Muscle of leg (tissue), 11 donors: ENCODE data around the gene STARD3. TPM values are rescaled to one million over a fixed set of nuclear protein-coding genes. Genes with fewer than 3 reads are reported as not detected.

Source experiments
- DNase-seq: peaks from one replicate; pipeline ENCODE4 v3.0.0; 2013
- H3K27ac ChIP-seq: one replicate; pipeline ENCODE4 v1.5.1; 2013; ENCODE audit warnings: mild to moderate bottlenecking, low read length, control low read depth
- H3K27me3 ChIP-seq: one replicate; pipeline ENCODE4 v1.6.1; 2013; ENCODE audit warnings: low read length; ENCODE audit not compliant: control insufficient read depth, insufficient read depth
- H3K36me3 ChIP-seq: one replicate; pipeline ENCODE4 v1.6.1; 2013; ENCODE audit warnings: low read length; ENCODE audit not compliant: control insufficient read depth, insufficient read depth
- H3K4me1 ChIP-seq: one replicate; pipeline ENCODE4 v1.6.1; 2013; ENCODE audit warnings: low read length; ENCODE audit not compliant: control insufficient read depth, insufficient read depth
- H3K4me3 ChIP-seq: one replicate; pipeline ENCODE4 v1.5.1; 2013; ENCODE audit warnings: low read length, control low read depth
- H3K9me3 ChIP-seq: replicated peaks from 2 replicates; pipeline ENCODE4 v1.6.1; 2013; ENCODE audit warnings: low read depth, low read length; ENCODE audit not compliant: control insufficient read depth
- WGBS: methylation state at CpG from one replicate; pipeline ENCODE4 v1.1.5; 2013; ENCODE audit warnings: missing lambda C conversion rate; ENCODE audit not compliant: insufficient coverage; 5-methylcytosine and 5-hydroxymethylcytosine counted together
- polyA plus RNA-seq, 8 donors: library from polyadenylated mRNA; unstranded; fragments of 120-200 nt; gene quantifications; one replicate each; pipeline versions ENCODE4 v1.2.1 to v1.2.3, GENCODE V29; 2013; ENCODE audit warnings: inconsistent platforms in 1 of 8, low replicate concordance in 1 of 8; ENCODE audit not compliant: insufficient read length in 8 of 8, insufficient read depth in 1 of 8
- total RNA-seq: library from RNA; stranded (reverse); fragments of 120-200 nt; gene quantifications from one replicate; pipeline ENCODE4 v1.2.4, GENCODE V29; 2013

STARD3 gene
- total and polyA plus RNA-seq, 9 donors = 12.5 to 41.5 (median 32.5) TPM

DNA sequence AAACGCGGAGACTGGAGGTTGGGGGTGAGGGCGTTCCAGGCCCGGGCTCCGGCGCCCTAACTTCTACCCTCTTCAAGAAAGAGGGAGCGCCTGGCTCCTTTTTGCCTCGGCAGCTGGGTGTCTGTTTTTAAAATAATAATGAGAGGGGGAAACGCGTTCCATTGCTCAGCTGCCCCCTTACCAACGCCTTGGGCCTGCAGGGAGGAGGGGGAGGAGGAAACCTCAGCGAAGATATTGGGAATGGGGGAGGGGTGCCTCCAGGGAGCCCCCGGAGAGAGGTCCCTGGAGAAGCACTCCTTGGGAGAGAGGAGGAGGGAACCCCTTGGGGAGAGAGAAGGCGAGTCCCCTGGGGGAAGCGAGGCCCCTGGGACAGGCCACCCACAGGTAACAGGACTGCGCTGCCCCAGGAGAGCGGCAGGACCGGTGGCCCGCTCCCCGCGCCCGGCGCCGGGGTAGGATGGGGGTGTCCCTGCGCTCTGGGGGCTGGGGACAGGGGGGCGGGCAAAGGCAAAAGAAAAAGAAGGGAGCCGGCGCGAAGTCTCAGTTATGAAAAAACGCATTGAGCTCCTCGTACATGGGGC, 31.9 kb upstream of the STARD3 start:
- Histone ChIP-seq H3K4me3 (no peak overlapping the region), H3K4me1 (peaks cover 33% of the 10 kb centered on the region), H3K9me3 (no peaks in the 10 kb centered on the region), H3K27me3 (peaks cover 100% of the 10 kb centered on the region), H3K27ac (no peak overlapping the region), H3K36me3 (no peaks in the 10 kb centered on the region)
- 0% methylated on average over 24 of the region's 31 CpGs for WGBS
- DNase-seq = no peak

DNA sequence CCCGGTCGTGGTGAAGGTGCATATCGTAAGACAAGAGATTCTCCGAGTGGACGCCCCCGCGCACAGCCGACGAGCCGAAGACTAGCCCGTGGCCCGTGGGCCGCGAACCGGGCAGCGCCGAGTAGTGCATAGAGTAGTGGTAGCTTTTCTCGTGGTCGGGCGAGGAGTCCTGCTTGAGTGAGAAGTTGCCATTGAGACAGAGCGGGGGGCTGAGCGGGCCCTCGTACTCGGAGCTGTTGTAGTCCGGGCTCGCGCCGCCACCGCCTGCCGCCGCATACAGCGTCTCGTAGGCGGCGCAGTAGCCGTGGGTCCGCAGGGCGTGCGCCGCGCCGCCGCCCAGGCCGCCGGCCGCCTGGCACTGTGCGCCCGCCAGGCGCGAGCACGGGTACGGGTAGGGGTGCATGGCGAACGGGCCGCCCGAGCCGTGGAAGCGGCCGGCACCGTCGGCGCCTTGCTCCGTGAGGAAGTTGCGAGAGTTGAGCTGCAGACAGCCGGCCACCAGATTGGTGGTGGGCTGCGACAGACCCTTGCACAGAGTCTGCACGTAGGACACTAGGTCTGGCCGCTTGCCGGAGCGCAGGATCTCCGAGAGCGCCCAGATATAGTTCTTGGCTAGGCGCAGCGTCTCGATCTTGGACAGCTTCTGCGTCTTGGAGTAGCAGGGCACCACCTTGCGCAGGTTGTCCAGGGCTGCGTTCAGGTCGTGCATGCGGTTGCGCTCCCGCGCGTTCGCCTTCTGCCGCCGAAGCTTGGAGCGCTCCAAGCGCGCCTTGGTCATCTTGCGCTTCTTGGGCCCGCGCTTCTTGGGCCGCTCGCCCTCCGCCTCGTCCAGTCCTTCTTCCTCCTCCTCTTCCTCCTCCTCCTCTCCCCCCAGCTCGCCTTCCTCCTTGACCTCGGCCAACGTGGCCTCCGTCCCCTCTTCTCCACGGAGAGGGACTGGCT, 31.2 kb upstream of the STARD3 start:
- WGBS = 1% methylated on average over 99 of the region's 102 CpGs
- Histone ChIP-seq H3K9me3 (no peaks in the 10 kb centered on the region), H3K27ac (no peak overlapping the region), H3K36me3 (no peaks in the 10 kb centered on the region), H3K4me3 (no peak overlapping the region), H3K27me3 (peaks cover 96% of the 10 kb centered on the region), H3K4me1 (peaks cover 31% of the 10 kb centered on the region)
- DNase-seq = no peak

- H3K36me3 ChIP-seq = no peaks in the 10 kb centered on the region
- H3K4me3 ChIP-seq = no peak overlapping the region
- DNase-seq = no peak
- no peak overlapping the region for H3K27ac ChIP-seq
- peaks cover 95% of the 10 kb centered on the region for H3K27me3 ChIP-seq
- H3K9me3 ChIP-seq = no peaks in the 10 kb centered on the region
- WGBS = under 1% methylated on average over 60 of the region's 66 CpGs
- H3K4me1 ChIP-seq = peaks cover 31% of the 10 kb centered on the region
Measured at GRCh38 chr17:39606434-39607056, 30.4 kb upstream of the STARD3 start.

DNA sequence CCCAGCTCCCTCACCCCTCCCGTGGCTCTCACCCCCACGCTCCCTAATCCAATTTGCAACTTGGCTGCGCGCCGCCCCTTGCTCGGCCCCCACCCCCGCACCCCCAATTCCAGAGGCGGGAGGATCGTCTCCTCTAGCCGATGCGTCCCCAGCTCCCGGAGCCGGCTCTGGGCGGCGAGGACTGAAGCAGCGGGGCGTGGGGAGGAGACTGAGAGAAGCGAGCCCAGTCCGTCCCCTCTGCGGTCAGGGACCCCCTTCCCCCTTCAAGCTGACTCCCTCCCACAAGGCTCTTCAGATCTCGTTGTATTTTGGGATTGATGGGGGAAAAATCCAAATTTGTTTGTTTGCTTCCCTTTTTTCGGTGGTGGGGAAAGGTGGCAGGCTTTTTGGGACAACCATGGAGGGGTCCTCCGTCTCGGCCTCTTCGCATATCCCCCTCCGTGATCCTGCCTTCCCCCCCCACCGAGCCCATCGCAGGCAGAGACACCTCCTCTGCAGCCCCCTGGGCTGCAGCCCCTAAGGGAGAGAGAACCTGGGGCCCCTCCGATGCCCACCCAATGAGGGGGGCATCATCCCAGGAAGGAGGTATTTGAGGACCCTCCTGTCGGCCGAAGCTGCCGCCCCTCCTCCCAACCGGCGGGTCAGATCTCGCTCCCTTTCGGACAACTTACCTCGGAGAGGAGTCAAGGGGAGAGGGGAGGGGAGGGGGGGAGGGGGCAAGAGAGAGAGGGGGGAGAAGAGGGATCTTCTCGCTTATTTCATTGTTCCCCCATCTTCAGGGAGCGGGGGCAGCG, 29.7 kb upstream of the STARD3 start:
- DNase-seq = no peak
- WGBS = 0% methylated on average over 5 of the region's 40 CpGs
- H3K36me3 ChIP-seq = no peaks in the 10 kb centered on the region
- H3K27ac ChIP-seq = no peak overlapping the region
- H3K27me3 ChIP-seq = peaks cover 94% of the 10 kb centered on the region
- H3K4me3 ChIP-seq = no peak overlapping the region
- peaks cover 31% of the 10 kb centered on the region for H3K4me1 ChIP-seq
- H3K9me3 ChIP-seq = no peaks in the 10 kb centered on the region

DNA sequence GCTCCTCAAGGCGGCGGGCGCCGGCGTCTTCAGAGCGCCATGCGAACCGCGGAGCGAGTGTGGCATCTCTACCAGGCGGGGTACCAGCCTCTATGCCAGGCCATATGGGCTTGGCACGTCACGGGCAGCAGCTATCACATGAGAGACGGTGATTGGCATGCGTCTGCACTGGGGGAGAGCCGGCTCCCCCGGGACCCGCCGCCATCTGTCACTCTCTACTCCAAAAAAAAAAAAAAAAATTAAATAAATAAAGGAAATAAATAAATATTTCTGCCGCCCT, 29.2 kb upstream of the STARD3 start, which contains the start of gene NEUROD2:
Gene NEUROD2 (minus strand): TSS at position 70 of the 280 bp plus-strand sequence. CDS start 1,321 bp downstream, outside the sequence.
- WGBS = 2% methylated on average over 11 of the region's 20 CpGs
- Histone ChIP-seq H3K4me1 (peaks cover 31% of the 10 kb centered on the region), H3K27ac (no peak within 1 kb of the TSS), H3K4me3 (no peak within 1 kb of the TSS), H3K27me3 (peaks cover 94% of the 10 kb centered on the region), H3K9me3 (no peaks in the 10 kb centered on the region), H3K36me3 (no peaks in the 10 kb centered on the region)
- DNase-seq = no peak

DNA sequence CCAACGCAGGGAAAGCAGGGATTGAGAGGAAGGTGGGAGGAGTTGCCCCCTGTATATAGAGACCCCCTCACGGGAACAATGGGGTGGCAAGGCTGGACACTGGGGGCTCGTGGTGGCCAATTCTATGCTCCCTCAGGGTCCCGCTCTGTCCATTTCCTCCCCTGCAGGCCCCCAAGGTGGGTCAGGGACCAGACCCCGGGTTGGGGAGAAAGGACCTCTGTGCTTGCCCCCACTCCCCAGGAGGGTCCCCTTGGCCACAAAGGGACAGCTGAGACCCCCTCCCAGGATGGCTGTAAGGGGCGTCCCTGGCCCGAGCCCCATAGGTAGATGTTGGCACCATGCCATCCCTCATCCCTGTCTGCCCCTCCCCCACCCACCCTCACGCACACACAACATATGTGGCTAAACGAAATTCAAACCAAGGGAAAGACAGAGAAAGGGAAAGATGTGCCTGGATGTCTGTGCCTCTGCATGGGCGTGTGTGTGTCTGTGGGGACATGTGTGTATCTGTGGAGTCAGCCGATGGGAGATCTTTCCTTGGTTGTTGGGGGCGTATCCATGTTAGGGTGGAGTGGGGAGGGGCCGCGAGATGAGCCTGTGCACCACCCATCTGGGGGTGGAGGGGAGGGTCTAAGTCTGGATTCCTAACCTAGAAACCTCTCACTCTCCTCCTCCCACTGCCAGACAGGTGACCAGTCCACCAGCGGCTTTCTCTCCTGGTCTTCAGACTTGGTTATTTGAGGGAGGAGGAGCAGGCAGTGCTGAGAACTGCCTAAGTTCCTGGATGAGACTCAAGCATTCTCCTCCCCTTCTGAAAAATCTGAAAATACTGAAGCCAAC, 28.6 kb upstream of the STARD3 start:
- Histone ChIP-seq H3K4me1 (peaks cover 31% of the 10 kb centered on the region), H3K9me3 (no peaks in the 10 kb centered on the region), H3K27me3 (peaks cover 94% of the 10 kb centered on the region), H3K27ac (no peak overlapping the region), H3K36me3 (no peaks in the 10 kb centered on the region), H3K4me3 (no peak overlapping the region)
- WGBS = 8% methylated on average over 2 of the region's 15 CpGs
- no peak for DNase-seq

DNA sequence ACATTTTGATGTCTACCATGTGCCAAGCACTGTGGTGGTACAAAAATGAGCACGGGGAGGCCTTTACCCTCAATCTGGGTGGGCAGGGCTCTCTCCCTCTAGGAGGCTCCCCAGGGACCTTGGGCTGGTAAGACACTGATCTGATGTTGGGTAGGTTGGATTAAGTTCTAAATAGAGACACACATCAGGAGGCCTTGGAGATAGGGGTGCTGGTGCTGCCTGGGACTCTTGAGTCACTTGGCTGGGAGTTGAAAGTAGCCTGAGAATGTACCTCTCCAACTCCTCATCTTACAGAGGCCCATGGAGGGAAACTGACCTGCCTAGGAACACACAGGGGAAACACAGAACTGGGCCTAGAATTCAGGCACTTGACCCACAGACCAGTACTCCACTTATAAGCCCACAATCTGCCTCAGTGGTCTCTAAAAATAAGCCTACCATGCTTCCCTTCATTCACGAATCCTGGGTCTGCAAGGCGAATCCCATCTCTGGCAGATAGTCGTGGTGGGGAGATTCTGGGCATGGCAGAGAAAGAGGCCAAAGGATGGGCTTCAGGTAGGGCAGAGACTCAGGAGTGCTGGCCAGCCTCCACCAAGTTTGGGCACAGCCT, 27.4 kb upstream of the STARD3 start:
- 72% methylated on average over 4 of the region's 4 CpGs for WGBS
- peaks cover 31% of the 10 kb centered on the region for H3K4me1 ChIP-seq

GRCh38 chr17:39611401-39612112, 25.4 kb upstream of the STARD3 start:
- Histone ChIP-seq H3K4me3 (no peak overlapping the region), H3K4me1 (peaks cover 13% of the 10 kb centered on the region), H3K27ac (no peak overlapping the region), H3K9me3 (no peaks in the 10 kb centered on the region), H3K36me3 (no peaks in the 10 kb centered on the region), H3K27me3 (peaks cover 88% of the 10 kb centered on the region)
- DNase-seq = no peak
- WGBS = 72% methylated on average over 2 of the region's 9 CpGs

More for the DNA sequence above, 27.4 kb upstream of the STARD3 start:
- DNase-seq = no peak
- H3K9me3 ChIP-seq = no peaks in the 10 kb centered on the region
- H3K27me3 ChIP-seq = peaks cover 91% of the 10 kb centered on the region
- H3K4me3 ChIP-seq = no peak overlapping the region
- no peak overlapping the region for H3K27ac ChIP-seq
- H3K36me3 ChIP-seq = no peaks in the 10 kb centered on the region
